ENCODE measurements around the gene PPM1J. TPM values are rescaled to one million over a fixed set of nuclear protein-coding genes. Genes with fewer than 3 reads are reported as not detected.

PPM1J gene
- total and polyA plus RNA-seq, 9 of the 15 experiments (the other 6 are each of a cell fraction or from before 2014, with no cell fraction given): 0.25 to 10.5 (median 4.2) TPM

- TF ChIP-seq ZNF280A (IDR thresholded peaks at IDR 0.05; ENCODE audit: low read depth, partially characterized antibody): no peak
- TF ChIP-seq TEAD4 (IDR thresholded peaks at IDR 0.05; ENCODE audit: low read length): peak; percentile 54
- no peak for TF ChIP-seq TEAD4 (CRISPR knock-in tag; IDR thresholded peaks at IDR 0.05; ENCODE audit: borderline replicate concordance)
- TF ChIP-seq TBP (optimal IDR thresholded peaks at IDR 0.05; ENCODE audit: low read depth, low read length): peak; percentile 23
- TF ChIP-seq NCOA6 (IDR thresholded peaks at IDR 0.05): no peak
- TF ChIP-seq NR4A1 (CRISPR knock-in tag; IDR thresholded peaks at IDR 0.05): 0 out of 2 replicates have a peak, but pooled peaks have one; percentile 31
- no peak for TF ChIP-seq NR4A1 (tag; IDR thresholded peaks at IDR 0.05)
- TF ChIP-seq ZNF507 (tag; conservative IDR thresholded peaks at IDR 0.05): no peak
- TF ChIP-seq NFATC3 (IDR thresholded peaks at IDR 0.05): no peak
- TF ChIP-seq VEZF1 (CRISPR knock-in tag; IDR thresholded peaks at IDR 0.05): peak; percentile 27; the same call in 1 of the 2 replicates
- no peak for TF ChIP-seq DLX4 (CRISPR knock-in tag; IDR thresholded peaks at IDR 0.05)
- TF ChIP-seq CBFA2T2 (conservative IDR thresholded peaks at IDR 0.05): no peak
- TF ChIP-seq ARID1B (IDR thresholded peaks at IDR 0.05): no peak
- TF ChIP-seq ZNF707 (CRISPR knock-in tag; conservative IDR thresholded peaks at IDR 0.05): no peak
- TF ChIP-seq GABPA (tag; conservative IDR thresholded peaks at IDR 0.05; ENCODE audit: low read depth): no peak
- TF ChIP-seq, protein P1, sequence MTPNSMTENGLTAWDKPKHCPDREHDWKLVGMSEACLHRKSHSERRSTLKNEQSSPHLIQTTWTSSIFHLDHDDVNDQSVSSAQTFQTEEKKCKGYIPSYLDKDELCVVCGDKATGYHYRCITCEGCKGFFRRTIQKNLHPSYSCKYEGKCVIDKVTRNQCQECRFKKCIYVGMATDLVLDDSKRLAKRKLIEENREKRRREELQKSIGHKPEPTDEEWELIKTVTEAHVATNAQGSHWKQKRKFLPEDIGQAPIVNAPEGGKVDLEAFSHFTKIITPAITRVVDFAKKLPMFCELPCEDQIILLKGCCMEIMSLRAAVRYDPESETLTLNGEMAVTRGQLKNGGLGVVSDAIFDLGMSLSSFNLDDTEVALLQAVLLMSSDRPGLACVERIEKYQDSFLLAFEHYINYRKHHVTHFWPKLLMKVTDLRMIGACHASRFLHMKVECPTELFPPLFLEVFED (CRISPR knock-in tag; conservative IDR thresholded peaks at IDR 0.05): 0 out of 2 replicates have a peak, but pooled peaks have one; percentile 70
- TF ChIP-seq, protein P2, sequence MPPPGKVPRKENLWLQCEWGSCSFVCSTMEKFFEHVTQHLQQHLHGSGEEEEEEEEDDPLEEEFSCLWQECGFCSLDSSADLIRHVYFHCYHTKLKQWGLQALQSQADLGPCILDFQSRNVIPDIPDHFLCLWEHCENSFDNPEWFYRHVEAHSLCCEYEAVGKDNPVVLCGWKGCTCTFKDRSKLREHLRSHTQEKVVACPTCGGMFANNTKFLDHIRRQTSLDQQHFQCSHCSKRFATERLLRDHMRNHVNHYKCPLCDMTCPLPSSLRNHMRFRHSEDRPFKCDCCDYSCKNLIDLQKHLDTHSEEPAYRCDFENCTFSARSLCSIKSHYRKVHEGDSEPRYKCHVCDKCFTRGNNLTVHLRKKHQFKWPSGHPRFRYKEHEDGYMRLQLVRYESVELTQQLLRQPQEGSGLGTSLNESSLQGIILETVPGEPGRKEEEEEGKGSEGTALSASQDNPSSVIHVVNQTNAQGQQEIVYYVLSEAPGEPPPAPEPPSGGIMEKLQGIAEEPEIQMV (tag; conservative IDR thresholded peaks at IDR 0.05; ENCODE audit: low read depth): no peak
- no peak for TF ChIP-seq ZNF263 (CRISPR knock-in tag; IDR thresholded peaks at IDR 0.05; ENCODE audit: borderline replicate concordance)
- TF ChIP-seq POLR2AphosphoS2 (IDR thresholded peaks at IDR 0.05; ENCODE audit: low read length): no peak
- TF ChIP-seq SRSF3 (IDR thresholded peaks at IDR 0.05; ENCODE audit: insufficient read depth, low read length): no peak
- peak; percentile 99 for TF ChIP-seq RAD21 (CRISPR knock-in tag; conservative IDR thresholded peaks at IDR 0.05 in 1 of 2, IDR thresholded peaks at IDR 0.05 in 1 of 2)
- TF ChIP-seq CC2D1A (IDR thresholded peaks at IDR 0.05): peak; percentile 89
- TF ChIP-seq PHF20 (IDR thresholded peaks at IDR 0.05; ENCODE audit: partially characterized antibody): no peak
- TF ChIP-seq XRCC3 (IDR thresholded peaks at IDR 0.05): no peak
These were observed 1.1 kb upstream of the PPM1J start (continued) for GRCh38 chr1:112716133-112716720.
